ENCODE data around the gene PRKAR2A.

PRKAR2A gene

DNA sequence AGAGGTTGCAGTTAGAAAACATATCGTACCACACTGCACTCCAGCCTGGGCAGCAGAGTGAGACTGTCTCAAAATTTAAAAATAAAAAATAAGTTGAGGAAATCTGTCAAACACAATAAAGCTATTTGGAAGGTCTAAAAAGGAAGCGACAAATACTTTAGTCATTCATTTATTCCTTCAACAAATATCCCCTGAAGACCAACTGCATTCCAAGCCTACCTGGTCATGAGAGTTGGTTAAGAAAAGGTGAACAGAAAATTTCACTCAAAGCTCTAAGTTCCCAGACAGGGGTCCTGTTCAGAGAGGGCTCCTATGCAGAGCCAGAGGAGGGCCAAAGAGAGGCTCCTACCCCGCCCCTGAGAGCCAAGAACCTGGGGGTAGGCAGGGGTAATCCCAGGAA lies 15.4 kb upstream of the PRKAR2A start:
- DNase-seq (ENCODE audit: low read depth in 1 of 2, low spot score in 1 of 2) = no peak
- TF ChIP-seq, protein P1, sequence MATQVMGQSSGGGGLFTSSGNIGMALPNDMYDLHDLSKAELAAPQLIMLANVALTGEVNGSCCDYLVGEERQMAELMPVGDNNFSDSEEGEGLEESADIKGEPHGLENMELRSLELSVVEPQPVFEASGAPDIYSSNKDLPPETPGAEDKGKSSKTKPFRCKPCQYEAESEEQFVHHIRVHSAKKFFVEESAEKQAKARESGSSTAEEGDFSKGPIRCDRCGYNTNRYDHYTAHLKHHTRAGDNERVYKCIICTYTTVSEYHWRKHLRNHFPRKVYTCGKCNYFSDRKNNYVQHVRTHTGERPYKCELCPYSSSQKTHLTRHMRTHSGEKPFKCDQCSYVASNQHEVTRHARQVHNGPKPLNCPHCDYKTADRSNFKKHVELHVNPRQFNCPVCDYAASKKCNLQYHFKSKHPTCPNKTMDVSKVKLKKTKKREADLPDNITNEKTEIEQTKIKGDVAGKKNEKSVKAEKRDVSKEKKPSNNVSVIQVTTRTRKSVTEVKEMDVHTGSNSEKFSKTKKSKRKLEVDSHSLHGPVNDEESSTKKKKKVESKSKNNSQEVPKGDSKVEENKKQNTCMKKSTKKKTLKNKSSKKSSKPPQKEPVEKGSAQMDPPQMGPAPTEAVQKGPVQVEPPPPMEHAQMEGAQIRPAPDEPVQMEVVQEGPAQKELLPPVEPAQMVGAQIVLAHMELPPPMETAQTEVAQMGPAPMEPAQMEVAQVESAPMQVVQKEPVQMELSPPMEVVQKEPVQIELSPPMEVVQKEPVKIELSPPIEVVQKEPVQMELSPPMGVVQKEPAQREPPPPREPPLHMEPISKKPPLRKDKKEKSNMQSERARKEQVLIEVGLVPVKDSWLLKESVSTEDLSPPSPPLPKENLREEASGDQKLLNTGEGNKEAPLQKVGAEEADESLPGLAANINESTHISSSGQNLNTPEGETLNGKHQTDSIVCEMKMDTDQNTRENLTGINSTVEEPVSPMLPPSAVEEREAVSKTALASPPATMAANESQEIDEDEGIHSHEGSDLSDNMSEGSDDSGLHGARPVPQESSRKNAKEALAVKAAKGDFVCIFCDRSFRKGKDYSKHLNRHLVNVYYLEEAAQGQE (IDR thresholded peaks at IDR 0.05; ENCODE audit: insufficient replicate concordance, low read depth) = no peak
- TF ChIP-seq GABPA (IDR thresholded peaks at IDR 0.05; ENCODE audit: low read depth) (no peak), POLR2AphosphoS5 (IDR thresholded peaks at IDR 0.05; ENCODE audit: low read depth) (no peak), SPI1 (IDR thresholded peaks at IDR 0.05; ENCODE audit: borderline replicate concordance, low read depth) (no peak)
- TF ChIP-seq, protein P2, sequence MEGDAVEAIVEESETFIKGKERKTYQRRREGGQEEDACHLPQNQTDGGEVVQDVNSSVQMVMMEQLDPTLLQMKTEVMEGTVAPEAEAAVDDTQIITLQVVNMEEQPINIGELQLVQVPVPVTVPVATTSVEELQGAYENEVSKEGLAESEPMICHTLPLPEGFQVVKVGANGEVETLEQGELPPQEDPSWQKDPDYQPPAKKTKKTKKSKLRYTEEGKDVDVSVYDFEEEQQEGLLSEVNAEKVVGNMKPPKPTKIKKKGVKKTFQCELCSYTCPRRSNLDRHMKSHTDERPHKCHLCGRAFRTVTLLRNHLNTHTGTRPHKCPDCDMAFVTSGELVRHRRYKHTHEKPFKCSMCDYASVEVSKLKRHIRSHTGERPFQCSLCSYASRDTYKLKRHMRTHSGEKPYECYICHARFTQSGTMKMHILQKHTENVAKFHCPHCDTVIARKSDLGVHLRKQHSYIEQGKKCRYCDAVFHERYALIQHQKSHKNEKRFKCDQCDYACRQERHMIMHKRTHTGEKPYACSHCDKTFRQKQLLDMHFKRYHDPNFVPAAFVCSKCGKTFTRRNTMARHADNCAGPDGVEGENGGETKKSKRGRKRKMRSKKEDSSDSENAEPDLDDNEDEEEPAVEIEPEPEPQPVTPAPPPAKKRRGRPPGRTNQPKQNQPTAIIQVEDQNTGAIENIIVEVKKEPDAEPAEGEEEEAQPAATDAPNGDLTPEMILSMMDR (IDR thresholded peaks at IDR 0.05; ENCODE audit: insufficient read depth, low read length) = no peak

DNA sequence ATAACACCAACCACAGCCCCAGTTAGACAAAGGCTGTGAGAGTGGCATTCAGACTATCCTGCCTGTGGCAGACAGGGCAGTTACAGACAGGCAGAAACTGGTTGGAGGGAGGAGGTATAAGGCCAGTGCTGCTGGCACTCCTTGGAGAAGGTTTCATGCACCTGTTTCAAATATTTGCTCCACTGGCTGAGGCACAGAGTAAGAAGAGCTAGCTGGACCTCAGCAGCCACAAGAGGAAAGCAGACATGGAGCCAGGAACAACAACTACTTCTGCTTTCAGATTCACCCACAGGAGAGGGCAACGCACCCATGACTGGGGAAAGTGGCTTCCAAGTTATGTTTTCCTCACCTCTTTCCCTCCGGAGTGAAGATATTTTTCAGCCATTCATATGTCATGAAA lies 11.5 kb upstream of the PRKAR2A start:
- DNase-seq (ENCODE audit: low read depth in 1 of 2, low spot score in 1 of 2) = peak in 1 of 2 experiments; percentile 8
- Histone ChIP-seq H3K4me3 (replicated peaks; ENCODE audit: insufficient read depth, low read length) (no peak overlapping the region), H3K27ac (replicated peaks) (no peak overlapping the region), H3K27me3 (ENCODE audit: insufficient read depth, poor library complexity, severe bottlenecking) (no peaks in the 10 kb centered on the region)
- no peak for TF ChIP-seq GABPA (IDR thresholded peaks at IDR 0.05; ENCODE audit: low read depth)
- TF ChIP-seq SPI1 (IDR thresholded peaks at IDR 0.05; ENCODE audit: borderline replicate concordance, low read depth) = no peak
- TF ChIP-seq POLR2AphosphoS5 (IDR thresholded peaks at IDR 0.05; ENCODE audit: low read depth) = no peak
- TF ChIP-seq, protein P2 (IDR thresholded peaks at IDR 0.05; ENCODE audit: insufficient read depth, low read length) = no peak
- TF ChIP-seq, protein P1 (IDR thresholded peaks at IDR 0.05; ENCODE audit: insufficient replicate concordance, low read depth) = no peak

More for the DNA sequence above, 15.4 kb upstream of the PRKAR2A start:
- Histone ChIP-seq H3K4me3 (replicated peaks; ENCODE audit: insufficient read depth, low read length) (no peak overlapping the region), H3K27ac (replicated peaks) (no peak overlapping the region), H3K27me3 (ENCODE audit: insufficient read depth, poor library complexity, severe bottlenecking) (no peaks in the 10 kb centered on the region)

DNA sequence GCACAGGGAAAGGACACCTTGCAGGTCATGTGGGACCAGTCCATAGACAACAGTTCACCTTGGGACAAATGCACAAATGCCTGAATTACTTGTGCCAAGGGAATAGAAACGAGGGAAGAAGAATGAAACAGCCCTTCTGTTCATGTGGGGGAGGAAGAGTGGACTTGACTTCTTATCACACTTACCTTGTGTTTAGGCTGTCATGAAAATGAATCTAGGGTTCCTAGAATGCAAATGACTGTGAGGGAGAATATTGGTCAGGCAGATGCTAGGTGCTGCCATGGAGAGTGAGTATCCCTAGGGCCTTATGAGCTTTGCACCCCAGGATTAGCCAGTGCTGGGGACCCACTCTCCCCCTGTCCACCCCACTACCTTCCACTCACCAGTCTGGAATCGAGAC lies 11.0 kb upstream of the PRKAR2A start:
- TF ChIP-seq POLR2AphosphoS5 (IDR thresholded peaks at IDR 0.05; ENCODE audit: low read depth) = no peak
- TF ChIP-seq SPI1 (IDR thresholded peaks at IDR 0.05; ENCODE audit: borderline replicate concordance, low read depth) = no peak
- TF ChIP-seq, protein P1 (IDR thresholded peaks at IDR 0.05; ENCODE audit: insufficient replicate concordance, low read depth) = no peak
- TF ChIP-seq GABPA (IDR thresholded peaks at IDR 0.05; ENCODE audit: low read depth) = no peak
- TF ChIP-seq, protein P2 (IDR thresholded peaks at IDR 0.05; ENCODE audit: insufficient read depth, low read length) = no peak
- DNase-seq (ENCODE audit: low read depth in 1 of 2, low spot score in 1 of 2) = no peak
- Histone ChIP-seq H3K27ac (replicated peaks) (no peak overlapping the region), H3K27me3 (ENCODE audit: insufficient read depth, poor library complexity, severe bottlenecking) (no peaks in the 10 kb centered on the region), H3K4me3 (replicated peaks; ENCODE audit: insufficient read depth, low read length) (no peak overlapping the region)
